C4-2B (cell line): ENCODE results near the gene INAFM2.

Experiments
- ZFX ChIP-seq: fragments of 450-650 bp; IDR thresholded peaks from 2 replicates; pipeline ENCODE4 v1.6.1; 2017
- TF ChIP-seq, protein P1 (sequence below): fragments of 450-650 bp; conservative IDR thresholded peaks from 2 replicates; pipeline ENCODE4 v1.5.1; 2017; ENCODE audit warnings: mild to moderate bottlenecking

DNA sequence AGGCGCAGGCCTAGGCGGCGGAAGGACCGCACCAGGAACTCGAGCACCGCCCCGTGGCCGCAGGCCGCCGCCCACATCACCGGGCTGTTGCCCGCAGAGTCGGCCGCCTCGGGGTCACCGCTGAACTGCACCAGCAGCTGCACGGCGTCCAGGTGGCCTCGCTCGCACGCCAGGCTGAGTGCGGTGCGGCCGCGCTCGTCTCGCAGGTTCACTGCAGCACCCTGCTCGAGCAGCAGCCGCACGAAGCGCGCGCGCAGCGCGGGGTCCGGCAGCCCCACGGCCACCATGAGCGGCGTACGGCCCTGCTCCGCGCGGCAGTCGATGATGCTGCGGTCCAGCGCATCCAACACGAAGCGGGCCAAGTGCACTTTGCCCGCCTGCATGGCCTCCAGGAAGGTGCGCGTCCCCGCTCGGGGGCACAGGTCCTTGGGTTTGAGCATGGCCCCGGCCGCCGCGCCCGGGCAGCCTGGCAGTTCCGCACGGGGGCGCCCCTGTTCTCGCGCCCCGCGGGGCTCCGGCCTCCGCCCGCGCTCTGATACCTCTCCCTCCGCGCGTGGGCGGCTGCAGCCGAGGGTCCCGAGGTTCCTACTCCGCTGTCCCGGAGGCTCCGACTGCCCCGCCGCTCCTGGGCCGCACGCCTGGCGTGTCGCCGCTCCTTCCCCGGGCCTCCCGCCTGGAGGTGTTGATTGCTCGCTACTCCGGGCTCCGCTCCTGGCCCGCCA is 41.2 kb upstream of the INAFM2 start:
- TF ChIP-seq, protein P1, sequence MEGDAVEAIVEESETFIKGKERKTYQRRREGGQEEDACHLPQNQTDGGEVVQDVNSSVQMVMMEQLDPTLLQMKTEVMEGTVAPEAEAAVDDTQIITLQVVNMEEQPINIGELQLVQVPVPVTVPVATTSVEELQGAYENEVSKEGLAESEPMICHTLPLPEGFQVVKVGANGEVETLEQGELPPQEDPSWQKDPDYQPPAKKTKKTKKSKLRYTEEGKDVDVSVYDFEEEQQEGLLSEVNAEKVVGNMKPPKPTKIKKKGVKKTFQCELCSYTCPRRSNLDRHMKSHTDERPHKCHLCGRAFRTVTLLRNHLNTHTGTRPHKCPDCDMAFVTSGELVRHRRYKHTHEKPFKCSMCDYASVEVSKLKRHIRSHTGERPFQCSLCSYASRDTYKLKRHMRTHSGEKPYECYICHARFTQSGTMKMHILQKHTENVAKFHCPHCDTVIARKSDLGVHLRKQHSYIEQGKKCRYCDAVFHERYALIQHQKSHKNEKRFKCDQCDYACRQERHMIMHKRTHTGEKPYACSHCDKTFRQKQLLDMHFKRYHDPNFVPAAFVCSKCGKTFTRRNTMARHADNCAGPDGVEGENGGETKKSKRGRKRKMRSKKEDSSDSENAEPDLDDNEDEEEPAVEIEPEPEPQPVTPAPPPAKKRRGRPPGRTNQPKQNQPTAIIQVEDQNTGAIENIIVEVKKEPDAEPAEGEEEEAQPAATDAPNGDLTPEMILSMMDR = peak; percentile 83
- TF ChIP-seq ZFX = no peak
